ENCODE results near the gene MAP3K1.

GRCh38 chr5:56813302-56813701 is 2.0 kb upstream of the MAP3K1 start:
- TF ChIP-seq GATA2 (IDR thresholded peaks at IDR 0.05; ENCODE audit: low read depth, low read length) (no peak), GATA3 (IDR thresholded peaks at IDR 0.05; ENCODE audit: low read depth, low read length) (no peak)

Measured in SH-SY5Y (cell line).